ENCODE results near the gene TAS2R60. TPM values are rescaled to one million over a fixed set of nuclear protein-coding genes. Genes with fewer than 3 reads are reported as not detected.
"Not testable (repeated sequence)": the region's sequence is repeated elsewhere in the genome, so short reads cannot be mapped to it uniquely, and the experiment has no call there.

Gene TAS2R60
- total RNA-seq, 1 donor: not detected

DNA sequence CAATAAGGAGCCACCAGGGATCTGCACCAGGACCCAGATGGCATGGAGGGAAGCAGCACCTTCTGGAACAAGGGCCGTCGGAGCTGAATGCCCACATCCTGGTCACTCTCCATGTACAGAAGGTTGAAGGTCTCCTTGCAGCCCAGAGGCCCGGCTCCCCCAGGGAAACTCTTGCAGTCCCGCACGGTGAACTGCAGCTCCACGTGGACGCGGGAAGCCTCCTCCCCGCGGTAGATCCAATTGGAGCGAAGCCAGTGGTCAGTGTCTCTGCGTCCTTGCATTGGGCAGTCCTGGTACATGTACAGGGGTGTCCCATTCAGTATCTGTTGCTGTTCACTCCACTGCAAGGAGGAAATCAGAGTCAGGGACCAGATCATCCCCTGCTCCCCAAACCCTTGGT lies 42.0 kb upstream of the TAS2R60 start:
- Histone ChIP-seq H2AFZ (ENCODE audit: low read length) (no peak overlapping the region), H4K20me1 (ENCODE audit: insufficient read depth, low read length) (no peaks in the 10 kb centered on the region), H3K4me1 (ENCODE audit: insufficient read depth, low read length) (no peaks in the 10 kb centered on the region), H3K4me2 (ENCODE audit: insufficient read depth, low read length) (no peak overlapping the region), H3K27ac (ENCODE audit: low read depth, low read length) (no peak overlapping the region), H3K27me3 (ENCODE audit: insufficient read depth, low read length) (peaks cover 3% of the 10 kb centered on the region), H3K79me2 (ENCODE audit: insufficient read depth, low read length) (no peaks in the 10 kb centered on the region), H3K4me3 (ENCODE audit: insufficient read depth, low read length) (no peak overlapping the region), H3K36me3 (ENCODE audit: insufficient read depth, low read length) (no peaks in the 10 kb centered on the region), H3K9me3 (ENCODE audit: low read depth, low read length) (no peaks in the 10 kb centered on the region)
- TF ChIP-seq CTCF (IDR thresholded peaks at IDR 0.05; ENCODE audit: extremely low read depth, low read depth, low read length): no peak
- DNase-seq (ENCODE audit: insufficient read length, low spot score, missing footprints): no peak

DNA sequence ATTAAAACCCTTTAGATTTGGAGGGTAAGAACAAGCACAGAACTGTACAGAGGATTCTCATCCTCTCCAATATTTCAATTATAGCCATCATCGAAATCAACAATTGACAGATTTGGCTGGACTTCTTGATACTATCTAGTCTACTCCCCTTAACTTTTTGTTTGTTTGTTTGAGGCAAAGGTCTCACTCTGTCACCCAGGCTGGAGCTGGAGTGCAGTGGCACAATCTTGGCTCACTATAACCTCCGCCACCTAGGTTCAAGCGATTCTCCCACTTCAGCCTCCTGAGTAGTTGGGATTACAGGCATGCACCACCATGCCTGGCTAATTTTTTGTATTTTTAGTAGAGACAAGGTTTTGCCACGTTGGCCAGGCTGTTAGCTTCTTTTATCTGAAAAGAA lies 41.0 kb upstream of the TAS2R60 start:
- not testable (repeated sequence) for DNase-seq (ENCODE audit: insufficient read length, low spot score, missing footprints); H3K9me3 ChIP-seq (ENCODE audit: low read depth, low read length); H4K20me1 ChIP-seq (ENCODE audit: insufficient read depth, low read length); H3K27me3 ChIP-seq (ENCODE audit: insufficient read depth, low read length); H2AFZ ChIP-seq (ENCODE audit: low read length); H3K79me2 ChIP-seq (ENCODE audit: insufficient read depth, low read length); H3K4me2 ChIP-seq (ENCODE audit: insufficient read depth, low read length); H3K36me3 ChIP-seq (ENCODE audit: insufficient read depth, low read length); H3K27ac ChIP-seq (ENCODE audit: low read depth, low read length); H3K4me3 ChIP-seq (ENCODE audit: insufficient read depth, low read length); H3K4me1 ChIP-seq (ENCODE audit: insufficient read depth, low read length)

DNA sequence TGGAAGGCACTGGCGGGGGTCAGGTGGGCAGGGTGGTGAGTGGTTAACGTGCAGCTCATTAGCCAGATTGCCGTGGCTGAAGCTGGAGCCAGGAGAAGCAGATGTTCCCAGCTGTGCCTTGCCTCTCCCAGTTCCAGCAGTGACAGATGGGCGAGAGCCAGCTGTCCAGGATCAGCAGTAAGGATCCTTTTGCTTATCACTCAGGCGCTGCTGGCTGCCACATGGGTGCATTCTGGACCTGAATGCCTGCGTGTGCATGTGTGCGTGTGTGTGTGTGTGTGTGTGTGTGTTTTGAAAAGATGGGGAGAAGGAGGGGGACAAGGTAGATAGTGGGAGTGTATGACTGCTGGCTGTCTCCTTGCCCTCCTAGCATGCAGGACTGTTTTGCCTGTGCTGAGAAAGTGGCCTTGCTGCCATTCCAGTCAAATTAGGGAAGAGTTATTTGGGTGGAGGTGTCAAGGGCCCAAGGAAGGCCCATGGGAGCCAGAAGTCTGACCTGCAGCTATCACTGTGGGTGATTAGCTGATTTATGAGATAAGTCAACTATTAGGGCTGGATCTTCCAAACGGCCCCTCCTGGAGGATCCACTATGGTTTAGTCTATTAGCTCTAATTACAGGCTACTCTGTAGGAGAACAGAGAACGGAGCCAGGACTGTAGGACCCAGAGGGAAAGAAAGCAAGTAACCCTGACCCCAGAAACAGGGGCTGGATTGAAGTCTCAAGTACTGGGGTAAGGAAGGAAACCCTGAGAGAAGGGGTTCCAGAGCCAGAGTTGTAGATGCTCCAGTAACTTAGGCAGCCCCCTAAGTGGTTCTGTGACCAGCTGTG lies 37.9 kb upstream of the TAS2R60 start:
- H3K4me2 ChIP-seq (ENCODE audit: insufficient read depth, low read length): no peak overlapping the region
- no peak overlapping the region for H3K4me3 ChIP-seq (ENCODE audit: insufficient read depth, low read length)
- H3K27ac ChIP-seq (ENCODE audit: low read depth, low read length): no peak overlapping the region
- TF ChIP-seq CTCF (IDR thresholded peaks at IDR 0.05; ENCODE audit: extremely low read depth, low read depth, low read length): no peak
- H3K4me1 ChIP-seq (ENCODE audit: insufficient read depth, low read length): peaks cover 9% of the 10 kb centered on the region
- no peaks in the 10 kb centered on the region for H3K79me2 ChIP-seq (ENCODE audit: insufficient read depth, low read length)
- H3K36me3 ChIP-seq (ENCODE audit: insufficient read depth, low read length): no peaks in the 10 kb centered on the region
- H3K27me3 ChIP-seq (ENCODE audit: insufficient read depth, low read length): peaks cover 3% of the 10 kb centered on the region
- H2AFZ ChIP-seq (ENCODE audit: low read length): no peak overlapping the region
- no peaks in the 10 kb centered on the region for H4K20me1 ChIP-seq (ENCODE audit: insufficient read depth, low read length)
- DNase-seq (ENCODE audit: insufficient read length, low spot score, missing footprints): no peak
- no peaks in the 10 kb centered on the region for H3K9me3 ChIP-seq (ENCODE audit: low read depth, low read length)

GRCh38 chr7:143406002-143406357 lies 37.3 kb upstream of the TAS2R60 start:
- Histone ChIP-seq H3K27ac (ENCODE audit: low read depth, low read length) (no peak overlapping the region), H3K79me2 (ENCODE audit: insufficient read depth, low read length) (no peaks in the 10 kb centered on the region), H3K27me3 (ENCODE audit: insufficient read depth, low read length) (no peaks in the 10 kb centered on the region), H4K20me1 (ENCODE audit: insufficient read depth, low read length) (no peaks in the 10 kb centered on the region), H3K36me3 (ENCODE audit: insufficient read depth, low read length) (no peaks in the 10 kb centered on the region), H3K4me1 (ENCODE audit: insufficient read depth, low read length) (peaks cover 13% of the 10 kb centered on the region), H3K4me3 (ENCODE audit: insufficient read depth, low read length) (no peak overlapping the region), H3K9me3 (ENCODE audit: low read depth, low read length) (no peaks in the 10 kb centered on the region), H2AFZ (ENCODE audit: low read length) (no peak overlapping the region), H3K4me2 (ENCODE audit: insufficient read depth, low read length) (no peak overlapping the region)
- no peak for TF ChIP-seq CTCF (IDR thresholded peaks at IDR 0.05; ENCODE audit: extremely low read depth, low read depth, low read length)
- DNase-seq (ENCODE audit: insufficient read length, low spot score, missing footprints): no peak
